Left colon (tissue), 2 donors: ENCODE measurements around the gene MAP4K2. TPM values are rescaled to one million over a fixed set of nuclear protein-coding genes. Genes with fewer than 3 reads are reported as not detected.
A peak's percentile ranks its signal among the peaks of the same experiment; 100 is the strongest.

Experiments
- ATAC-seq: fragments of 200-7000 bp; cut with Tn5 transposase; one replicate; pipeline ENCODE4 v1.9.1; 2020; ENCODE audit warnings: mild to moderate bottlenecking, moderate library complexity
- DNase-seq, 2 donors: peaks; one replicate each; pipeline ENCODE4 v3.0.0-alpha.2; 2020
- intact Hi-C, 2 donors: fragments of 100-400 bp; cut with DNase I in 1 of 2; cut with micrococcal nuclease in 1 of 2; formaldehyde crosslinking; loops; one replicate each; pipeline versions ENCODE4 v1.11.2 to v1.14.0; 2022; cut with DNase I, micrococcal nuclease
- total RNA-seq, 2 donors: library from RNA; stranded (reverse); fragmentation: NEBNext Ultra II Directional; extraction: Animal tissue kit (Norgen Biotek cat#: 25700); gene quantifications; one replicate each; pipeline ENCODE4 v1.2.1, GENCODE V29; 2021
- donor health status: DM: no; HTN: no; CAD: no.
- donor health status: DM: yes; HTN: yes; CAD: no.

MAP4K2 gene
- total RNA-seq, 2 donors from 2014 or later = 7.3 to 13.9 TPM

DNA sequence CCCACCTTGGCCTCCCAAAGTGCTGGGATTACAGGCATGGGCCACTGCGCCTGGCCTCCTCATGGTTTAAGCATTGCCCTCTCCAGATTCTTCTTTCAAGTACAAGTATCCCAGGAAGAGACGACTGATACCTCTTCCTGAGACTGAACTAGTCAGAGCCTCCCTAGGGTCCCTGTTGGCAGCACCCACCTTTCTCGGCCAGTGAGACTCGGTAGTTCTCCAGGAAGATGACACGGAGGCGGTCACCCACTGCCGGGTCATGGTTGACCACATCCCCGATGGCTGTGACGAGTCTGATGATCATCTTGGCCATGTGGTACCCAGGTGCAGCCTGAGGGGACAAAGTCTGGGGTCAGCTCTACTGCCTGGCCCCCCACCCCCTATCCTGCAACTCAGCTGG, 51.9 kb downstream of the MAP4K2 start:
- DNase-seq = no peak
- intact Hi-C loops = no loop called here
- ATAC-seq = no peak

GRCh38 chr11:64750361-64751054, 52.5 kb downstream of the MAP4K2 start:
- no peak for ATAC-seq
- no peak for DNase-seq
- intact Hi-C loops = no loop called here

DNA sequence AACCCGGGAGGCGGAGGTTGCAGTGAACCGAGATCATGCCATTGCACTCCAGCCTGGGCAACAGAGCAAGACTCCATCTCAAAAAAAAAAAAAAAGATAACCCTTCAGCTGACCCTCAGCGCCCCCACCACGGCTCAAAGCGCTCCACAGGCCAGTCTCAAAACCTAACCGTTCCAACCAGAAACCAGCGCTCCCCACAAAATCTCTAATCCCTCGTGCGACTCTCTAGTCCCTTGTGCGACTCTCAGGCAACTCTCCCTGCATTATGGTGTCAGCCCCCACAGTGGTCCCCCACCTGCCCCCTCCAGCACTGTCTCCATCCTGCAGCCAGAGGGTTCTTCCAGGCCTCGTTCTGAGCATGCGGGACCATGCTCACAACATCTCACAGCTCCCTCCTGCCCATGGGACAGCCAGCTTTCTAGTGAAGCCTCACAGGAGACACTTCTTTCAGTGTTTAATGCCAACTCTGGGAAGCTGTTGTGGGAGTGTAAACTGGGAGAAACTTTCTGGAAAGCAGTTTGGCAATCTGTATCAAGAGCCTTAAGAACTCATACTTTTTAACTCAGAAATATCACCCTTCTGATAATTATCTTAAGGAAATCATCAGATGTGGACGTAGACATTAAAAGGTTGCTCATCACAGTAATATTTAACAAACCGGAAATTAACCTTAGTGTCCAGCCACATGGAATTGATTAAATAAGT, 54.9 kb downstream of the MAP4K2 start:
- intact Hi-C loops = no loop called here
- ATAC-seq = no peak
- no peak for DNase-seq

- ATAC-seq = no peak
- no peak for DNase-seq
- intact Hi-C loops = no loop called here
Observed at GRCh38 chr11:64746486-64746885, 56.5 kb downstream of the MAP4K2 start.

- ATAC-seq (peak; percentile 18), DNase-seq (peak; percentile 78 to 85)
- intact Hi-C loops = no loop called here
Observed at GRCh38 chr11:64745521-64746328, 57.3 kb downstream of the MAP4K2 start.

GRCh38 chr11:64745189-64745520, 57.9 kb downstream of the MAP4K2 start:
- intact Hi-C loops = no loop called here
- no peak for ATAC-seq

DNA sequence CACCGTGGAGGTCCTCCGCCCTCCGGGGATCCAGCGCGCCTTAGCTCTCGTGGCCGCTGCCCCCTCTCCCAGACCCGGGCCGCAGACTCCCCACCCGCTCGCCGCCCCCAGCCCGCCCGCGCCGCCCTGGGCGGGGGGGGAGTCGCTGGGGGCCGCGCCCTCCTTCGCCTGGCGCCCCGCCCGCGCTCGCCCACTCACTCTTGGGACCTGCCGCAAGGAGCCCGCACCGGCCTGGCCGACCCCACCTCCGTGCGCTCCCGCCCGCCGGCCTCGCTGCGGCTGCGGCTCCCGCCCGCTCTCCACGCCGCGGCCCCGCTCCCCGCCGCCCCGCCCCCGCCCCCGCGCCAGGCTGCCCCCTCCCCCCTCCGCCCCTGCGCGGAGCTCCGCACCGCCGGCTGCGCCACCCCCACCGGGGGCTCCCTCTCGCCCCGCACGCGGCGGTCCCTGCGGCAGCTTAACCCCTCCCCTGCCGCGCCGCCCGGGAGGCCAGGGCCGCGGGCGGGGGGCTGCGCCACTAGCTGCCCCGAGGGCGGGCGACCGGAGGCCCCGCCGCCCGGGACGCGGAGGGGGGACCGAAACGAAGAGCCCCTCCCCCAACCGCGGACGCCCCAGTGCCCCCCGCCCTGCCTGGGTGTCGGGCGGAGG, 58.3 kb downstream of the MAP4K2 start:
- DNase-seq = no peak
- ATAC-seq = no peak
- intact Hi-C loops = no loop called here

More at GRCh38 chr11:64745189-64745520, 57.9 kb downstream of the MAP4K2 start:
- peak; percentile 74 to 84 for DNase-seq

- peak; percentile 66 to 85 for DNase-seq
- intact Hi-C loops = no loop called here
- peak; percentile 46 for ATAC-seq
Observed at GRCh38 chr11:64743591-64744543, 59.1 kb downstream of the MAP4K2 start, which contains the start of gene RASGRP2. Gene RASGRP2, minus strand, starts transcription at chr11:64744142. Its CDS starts 1,276 bp downstream, at chr11:64742866.

DNA sequence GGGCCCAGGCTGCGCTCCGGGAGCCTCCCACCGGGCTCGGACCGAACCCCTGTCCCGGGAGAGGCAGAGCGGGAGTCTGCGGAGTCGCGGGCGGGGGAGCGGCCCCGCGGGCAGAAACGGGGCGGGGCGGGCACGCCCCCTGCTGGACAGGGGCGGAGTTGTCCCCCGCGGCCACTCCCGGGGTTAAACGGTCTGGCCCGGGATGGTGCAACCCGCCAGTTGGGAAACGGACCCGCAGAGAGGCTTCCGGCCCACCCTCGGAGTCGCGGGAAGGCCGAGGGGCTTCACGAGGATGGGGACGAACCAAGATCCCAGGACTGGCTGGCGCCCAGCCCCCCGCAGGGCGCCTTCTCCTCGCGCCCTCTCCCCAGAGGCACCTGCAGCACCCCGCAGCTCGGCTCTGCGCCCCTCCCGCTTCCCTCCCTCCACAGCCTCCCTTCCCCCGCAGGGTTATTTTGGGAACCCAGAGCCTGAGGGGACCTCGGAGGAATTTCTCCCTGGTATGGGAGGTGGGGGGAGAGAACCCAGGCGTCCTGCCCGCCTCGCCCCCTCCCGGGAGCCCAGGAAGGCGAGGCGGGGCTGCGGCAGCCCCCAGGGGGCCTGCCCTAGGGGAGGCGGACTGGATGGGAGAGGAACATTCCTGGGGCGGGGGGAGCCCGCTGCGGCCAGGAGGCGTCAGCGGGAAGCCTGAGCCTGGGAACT, 60.0 kb downstream of the MAP4K2 start:
- intact Hi-C loops = no loop called here
- peak; percentile 48 to 73 for DNase-seq

DNA sequence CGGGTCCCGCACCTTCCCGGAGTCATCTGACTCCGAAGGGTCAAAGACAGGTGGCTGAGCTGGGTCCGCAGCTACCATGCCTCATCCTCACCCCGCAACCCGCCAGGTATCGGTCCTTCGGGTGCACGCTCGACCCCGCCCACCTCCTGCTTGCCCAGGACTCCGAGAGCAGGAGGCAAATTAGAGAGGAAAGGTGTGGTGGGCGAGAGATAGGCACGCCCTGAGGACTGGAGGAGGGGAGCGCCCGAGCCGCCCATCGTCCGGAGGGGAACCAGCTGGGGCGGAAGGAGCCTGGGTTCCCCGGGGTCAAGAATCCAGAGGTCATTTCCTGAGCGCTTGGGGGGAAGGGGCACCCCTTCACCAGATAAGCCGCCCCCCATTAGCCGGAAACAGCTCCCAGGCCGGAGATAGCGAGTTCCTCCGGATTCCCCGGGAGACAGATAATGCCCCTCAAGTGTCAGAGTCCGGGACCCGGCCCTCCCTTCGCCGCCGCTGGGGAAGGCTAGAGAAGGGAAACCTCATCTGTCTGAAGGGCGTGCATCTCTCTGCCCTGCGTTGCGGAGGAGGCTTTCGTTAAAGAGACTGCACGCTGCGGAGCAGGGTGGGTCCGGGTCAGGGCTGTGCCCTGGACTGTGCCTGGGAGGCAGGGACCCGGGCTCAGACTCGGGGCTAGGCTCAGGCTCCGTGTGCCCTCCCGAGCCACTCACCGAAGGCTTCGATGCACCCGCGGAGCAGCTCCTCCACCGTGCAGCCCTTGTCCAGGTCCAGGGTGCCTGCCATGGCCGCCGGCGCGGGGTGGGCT, 60.7 kb downstream of the MAP4K2 start:
- ATAC-seq = peak; percentile 38

More for the DNA sequence above, 60.0 kb downstream of the MAP4K2 start:
- peak; percentile 79 for ATAC-seq

GRCh38 chr11:64741375-64742086, 61.5 kb downstream of the MAP4K2 start:
- ATAC-seq (no peak), DNase-seq (no peak)
- intact Hi-C loops = no loop called here

More for the DNA sequence above, 60.7 kb downstream of the MAP4K2 start:
- intact Hi-C loops = no loop called here
- peak in 1 of 2 donors; percentile 40 for DNase-seq

GRCh38 chr11:64739871-64740270, 63.1 kb downstream of the MAP4K2 start:
- DNase-seq (no peak), ATAC-seq (no peak)
- intact Hi-C loops = no loop called here

DNA sequence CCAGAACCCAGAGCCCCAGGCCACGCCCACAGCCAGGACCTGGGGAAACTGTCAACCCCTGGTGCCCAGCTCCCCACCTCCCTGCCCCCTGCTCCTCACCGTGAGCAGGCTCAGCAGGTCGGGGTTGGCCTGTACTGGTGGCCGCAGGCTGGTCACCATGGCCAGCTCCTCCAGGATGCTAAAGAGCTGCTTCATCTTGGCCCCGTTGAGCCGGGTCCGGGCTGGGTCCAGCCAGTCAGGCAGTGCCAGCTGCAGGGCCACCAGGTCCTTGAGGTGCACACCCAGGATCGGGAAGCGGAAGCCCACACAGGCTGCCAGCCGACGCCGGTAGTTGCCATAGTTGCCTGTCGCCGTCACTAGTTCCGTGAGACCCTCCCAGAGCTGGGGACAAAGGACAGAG, 66.4 kb downstream of the MAP4K2 start:
- no peak for ATAC-seq
- no peak for DNase-seq
- intact Hi-C loops = no loop called here

DNA sequence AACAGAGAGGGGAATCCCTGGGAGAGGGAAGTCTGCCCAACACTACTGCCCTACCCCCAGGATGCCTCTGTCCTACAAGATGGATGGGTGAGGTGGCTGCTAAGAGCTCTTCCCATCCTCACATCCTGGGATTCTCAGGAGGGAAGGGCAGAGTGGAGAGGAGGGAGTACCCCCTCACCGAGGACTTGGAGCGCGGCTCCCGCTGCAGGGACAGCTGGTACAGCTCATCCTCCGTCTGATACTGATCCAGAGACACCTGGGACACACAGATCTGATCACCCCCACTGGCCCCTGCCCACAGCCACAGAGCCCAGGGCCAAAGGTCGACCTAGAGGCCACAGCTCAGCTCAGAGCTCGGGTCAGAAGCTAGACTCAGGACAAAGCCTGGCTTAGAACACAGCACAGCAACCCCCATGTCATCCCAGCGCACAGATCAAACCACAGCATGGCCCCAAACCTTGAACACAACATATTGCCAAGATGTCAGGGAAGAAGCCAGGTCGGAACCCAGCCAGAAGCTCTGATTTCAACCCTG, 67.2 kb downstream of the MAP4K2 start:
- DNase-seq (no peak), ATAC-seq (no peak)
- intact Hi-C loops = no loop called here
